H1 (cell line): ENCODE results near the gene TUBGCP3. TPM values are rescaled to one million over a fixed set of nuclear protein-coding genes. Genes with fewer than 3 reads are reported as not detected.

Experiments
- CTCF ChIA-PET: fragments of 300-600 bp; sonication (Branson Sonifier 250); formaldehyde crosslinking; loops from one replicate; lab custom pipeline; 2021; ENCODE audit not compliant: partially characterized antibody; lab: Charles Lee
- POLR2A ChIA-PET: fragments of 300-600 bp; sonication (Branson Sonifier 250); formaldehyde crosslinking; loops from one replicate; lab custom pipeline; 2021; ENCODE audit warnings: inconsistent platforms; ENCODE audit not compliant: partially characterized antibody; lab: Charles Lee
- DNase-seq, 2 experiments: peaks; one replicate each; pipeline versions ENCODE4 v3.0.0 to v3.0.0-alpha.2; 2010 to 2022; ENCODE audit warnings: low spot score in 2 of 2, low read depth in 1 of 2, mixed read lengths in 1 of 2
- FAIRE-seq: peaks from 2 replicates; lab custom pipeline; 2011; peaks lifted over from hg19 to GRCh38; lab: Jason Lieb, UNC
- H2AFZ ChIP-seq: 2 replicates; pipeline ENCODE4 v1.8.1; 2012; ENCODE audit warnings: low read length, inconsistent platforms
- H2AK5ac ChIP-seq: 2 replicates; pipeline ENCODE4 v1.6.1; 2013; ENCODE audit warnings: low read depth, low read length
- H2BK120ac ChIP-seq: replicated peaks from 2 replicates; pipeline ENCODE3; 2013; ENCODE audit warnings: low read depth, low read length, inconsistent platforms
- H2BK12ac ChIP-seq: 2 replicates; pipeline ENCODE4 v1.6.1; 2013; ENCODE audit warnings: low read depth, low read length
- H2BK15ac ChIP-seq: 2 replicates; pipeline ENCODE4 v1.6.1; 2013; ENCODE audit warnings: low read length
- H2BK20ac ChIP-seq: 2 replicates; pipeline ENCODE4 v1.6.1; 2013; ENCODE audit warnings: low read length
- H2BK5ac ChIP-seq: 2 replicates; pipeline ENCODE4 v1.6.1; 2013; ENCODE audit warnings: low read depth, low read length
- H3K14ac ChIP-seq: 2 replicates; pipeline ENCODE4 v1.6.1; 2013; ENCODE audit warnings: inconsistent platforms; ENCODE audit not compliant: insufficient read length
- H3K18ac ChIP-seq: 2 replicates; pipeline ENCODE4 v1.6.1; 2013; ENCODE audit warnings: low read length; ENCODE audit errors: extremely low read depth
- H3K23ac ChIP-seq: 2 replicates; pipeline ENCODE4 v1.6.1; 2013; ENCODE audit warnings: inconsistent platforms; ENCODE audit not compliant: insufficient read length
- H3K23me2 ChIP-seq: 2 replicates; pipeline ENCODE4 v1.6.1; 2013; ENCODE audit warnings: low read depth, low read length
- H3K27ac ChIP-seq: 2 replicates; pipeline ENCODE4 v1.6.1; 2011; ENCODE audit warnings: low read depth, low read length, inconsistent platforms
- H3K27me3 ChIP-seq, 4 experiments: replicated peaks in 1 of 4; 1 replicate in 1 of 4; 2 replicates in 3 of 4; pipeline versions ENCODE4 v1.6.1 to v1.8.1; 2011 to 2013; ENCODE audit warnings: low read length in 3 of 4, mild to moderate bottlenecking in 3 of 4, inconsistent platforms in 2 of 4, mixed read lengths in 2 of 4, moderate library complexity in 1 of 4; ENCODE audit not compliant: control insufficient read depth in 3 of 4, insufficient read depth in 3 of 4; ENCODE audit errors: extremely low read depth in 1 of 4
- H3K36me3 ChIP-seq, 4 experiments: 2 replicates each; pipeline versions ENCODE4 v1.6.1 to v1.8.1; 2011 to 2013; ENCODE audit warnings: mild to moderate bottlenecking in 4 of 4, low read length in 3 of 4, moderate library complexity in 2 of 4, control low read depth in 1 of 4, inconsistent platforms in 1 of 4; ENCODE audit not compliant: insufficient read depth in 4 of 4, control insufficient read depth in 2 of 4
- H3K4ac ChIP-seq: replicated peaks from 2 replicates; pipeline ENCODE3; 2013; ENCODE audit warnings: low read length, low read depth, mixed read lengths, inconsistent platforms; ENCODE audit not compliant: insufficient read length
- H3K4me1 ChIP-seq, 4 experiments: replicated peaks in 1 of 4; 1 replicate in 1 of 4; 2 replicates in 3 of 4; pipeline versions ENCODE4 v1.6.1 to v1.8.1; 2011 to 2013; ENCODE audit warnings: low read length in 3 of 4, inconsistent platforms in 2 of 4, mixed read lengths in 1 of 4; ENCODE audit not compliant: insufficient read depth in 4 of 4, control insufficient read depth in 3 of 4
- H3K4me2 ChIP-seq, 2 experiments: 2 replicates each; pipeline versions ENCODE4 v1.6.1 to v1.8.1; 2011 to 2013; ENCODE audit warnings: low read depth in 2 of 2, low read length in 2 of 2, control low read depth in 1 of 2, inconsistent platforms in 1 of 2, mild to moderate bottlenecking in 1 of 2; ENCODE audit not compliant: insufficient read depth in 1 of 2
- H3K4me3 ChIP-seq, 4 experiments: fragments of 200-600, 300-600 bp in 1 of 4; sonication (generic), shearing (Covaris generic), sonication (Bioruptor Twin) in 1 of 4; 2 replicates each; pipeline versions ENCODE4 v1.5.1 to v1.8.1; 2011 to 2016; ENCODE audit warnings: low read length in 4 of 4, low read depth in 3 of 4, control low read depth in 2 of 4, inconsistent platforms in 2 of 4, mild to moderate bottlenecking in 2 of 4, mixed read lengths in 1 of 4, moderate library complexity in 1 of 4; ENCODE audit not compliant: insufficient read depth in 2 of 4; ENCODE audit errors: extremely low read depth in 1 of 4
- H3K56ac ChIP-seq: replicated peaks from 2 replicates; pipeline ENCODE3; 2013; ENCODE audit warnings: low read depth, mild to moderate bottlenecking, mixed read lengths, low read length, inconsistent platforms; ENCODE audit not compliant: insufficient read length
- H3K79me1 ChIP-seq: 2 replicates; pipeline ENCODE4 v1.6.1; 2013; ENCODE audit warnings: low read depth, low read length, control low read depth
- H3K79me2 ChIP-seq, 2 experiments: 2 replicates each; pipeline versions ENCODE4 v1.6.1 to v1.8.1; 2012 to 2013; ENCODE audit warnings: low read length in 2 of 2, mild to moderate bottlenecking in 2 of 2, inconsistent platforms in 1 of 2; ENCODE audit not compliant: insufficient read depth in 2 of 2, control insufficient read depth in 1 of 2
- H3K9ac ChIP-seq, 4 experiments: replicated peaks in 1 of 4; 1 replicate in 1 of 4; 2 replicates in 3 of 4; pipeline versions ENCODE4 v1.6.1 to v1.8.1; 2011 to 2013; ENCODE audit warnings: low read depth in 3 of 4, low read length in 3 of 4, control low read depth in 2 of 4, mild to moderate bottlenecking in 2 of 4, moderate library complexity in 2 of 4, inconsistent platforms in 1 of 4; ENCODE audit errors: extremely low read depth in 1 of 4
- H3K9me3 ChIP-seq, 2 experiments: 2 replicates each; pipeline versions ENCODE4 v1.6.1 to v1.8.1; 2012 to 2013; ENCODE audit warnings: mild to moderate bottlenecking in 2 of 2, moderate library complexity in 2 of 2, control low read depth in 1 of 2, inconsistent platforms in 1 of 2, low read depth in 1 of 2, low read length in 1 of 2, mixed read lengths in 1 of 2; ENCODE audit not compliant: insufficient read depth in 2 of 2
- H4K20me1 ChIP-seq, 2 experiments: replicated peaks in 1 of 2; 2 replicates each; pipeline versions ENCODE3 to v1.8.1; 2011 to 2013; ENCODE audit warnings: inconsistent platforms in 2 of 2, low read length in 2 of 2, mild to moderate bottlenecking in 1 of 2; ENCODE audit not compliant: insufficient read depth in 2 of 2, control insufficient read depth in 1 of 2
- H4K5ac ChIP-seq: 2 replicates; pipeline ENCODE4 v1.6.1; 2013; ENCODE audit warnings: low read length, low read depth, mixed read lengths, inconsistent platforms; ENCODE audit not compliant: insufficient read length
- H4K8ac ChIP-seq: 2 replicates; pipeline ENCODE4 v1.8.0; 2013; ENCODE audit warnings: mild to moderate bottlenecking, moderate library complexity, low read length, inconsistent platforms; ENCODE audit not compliant: insufficient read depth; ENCODE audit errors: extremely low read depth
- H4K91ac ChIP-seq: replicated peaks from 2 replicates; pipeline ENCODE3; 2013; ENCODE audit warnings: low read length, mixed read lengths, inconsistent platforms; ENCODE audit not compliant: insufficient read length
- EZH2 ChIP-seq: fragments of 200-600 bp; sonication (generic); IDR thresholded peaks from 2 replicates; pipeline ENCODE4 v1.7.1; 2012; ENCODE audit warnings: low read depth, mild to moderate bottlenecking, moderate library complexity, low read length, inconsistent platforms; ENCODE audit not compliant: severe bottlenecking
- GTF2F1 ChIP-seq: IDR thresholded peaks from 2 replicates; pipeline ENCODE4 v1.6.1; 2012; ENCODE audit warnings: low read depth, low read length, improper control_type of control experiment, borderline replicate concordance
- SP1 ChIP-seq: IDR thresholded peaks from 2 replicates; pipeline ENCODE4 v1.6.1; 2011; ENCODE audit warnings: low read depth, low read length
- TCF12 ChIP-seq: IDR thresholded peaks from 2 replicates; pipeline ENCODE4 v1.6.1; 2011; ENCODE audit warnings: low read depth, mild to moderate bottlenecking, low read length
- WGBS, 2 experiments: shearing (Covaris generic) in 1 of 2; methylation state at CpG; one replicate each; pipeline versions ENCODE4 v1.1.6 to v1.1.7; 2013 to 2015; ENCODE audit warnings: low lambda C conversion rate in 2 of 2, mixed read lengths in 2 of 2, inconsistent platforms in 1 of 2, low coverage in 1 of 2, missing lambda C conversion rate in 1 of 2; ENCODE audit not compliant: insufficient replicate concordance in 2 of 2, insufficient coverage in 1 of 2, insufficient read length in 1 of 2; ENCODE audit errors: extremely low coverage in 1 of 2, missing lambda C conversion rate in 1 of 2; 5-methylcytosine and 5-hydroxymethylcytosine counted together
- polyA plus RNA-seq, 7 experiments: library from polyadenylated mRNA; depleted of rRNA in 3 of 7; stranded (reverse) in 5 of 7; unstranded in 2 of 7; fragments of >200 nt in 5 of 7; fragments of 200-250 nt in 2 of 7; gene quantifications; 1 replicate in 5 of 7; 2 replicates in 1 of 7; 4 replicates in 1 of 7; pipeline versions ENCODE4 v1.2.1 to v1.2.3, GENCODE V29; 2011 to 2013; ENCODE audit warnings: missing spikeins in 2 of 7, mixed read lengths in 2 of 7
- total RNA-seq: library from RNA; stranded (reverse); fragmentation: NEBNext Ultra II Directional; extraction: Animal tissue kit (Norgen Biotek cat#: 25700); gene quantifications from 2 replicates; pipeline ENCODE4 v1.2.1, GENCODE V29; 2021

TUBGCP3 gene
- total and polyA plus RNA-seq, 2 of the 8 experiments (the other 6 are each of a cell fraction or from before 2014, with no cell fraction given), result 27.0 to 31.7 TPM

DNA sequence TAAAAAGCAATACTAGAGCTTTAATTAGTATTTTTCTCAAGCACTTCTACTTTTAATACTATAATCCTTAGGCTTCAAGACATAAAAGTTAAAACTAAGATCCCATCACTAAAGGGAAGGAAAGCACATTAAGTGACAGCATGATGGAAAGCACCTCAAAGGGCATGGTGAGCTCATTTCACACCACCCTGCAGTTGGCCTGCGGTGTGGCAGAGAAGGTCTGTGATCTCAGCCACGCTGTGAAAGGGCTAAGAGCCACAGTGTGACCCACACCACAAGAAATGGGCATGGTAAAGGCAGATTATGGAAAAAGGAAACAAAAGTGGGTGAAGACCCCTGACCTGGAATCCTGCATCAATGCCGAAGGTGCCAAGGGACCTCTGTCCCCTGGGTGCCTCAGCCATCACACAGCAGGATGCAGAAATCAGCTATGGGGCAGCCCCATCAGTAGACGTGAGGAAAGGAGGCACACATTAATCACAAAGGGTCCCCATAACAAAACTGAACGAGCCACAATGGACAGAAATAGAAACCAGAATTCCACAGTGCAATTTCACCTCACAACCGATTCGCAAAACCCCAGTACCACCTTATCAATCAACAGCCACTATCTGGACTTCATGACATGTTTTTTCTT lies 33.6 kb downstream of the TUBGCP3 start:
- 86% methylated on average over 7 of the region's 7 CpGs; no CpG with 5 or more reads in 1 of the 2 experiments for WGBS, 2 experiments
- Histone ChIP-seq H3K79me2 (no peaks in the 10 kb centered on the region), H3K36me3 (peaks cover 12 to 50% (median 37%) of the 10 kb centered on the region in 4 experiments; a peak in 7 of 8 replicates)

More for the DNA sequence above, 33.6 kb downstream of the TUBGCP3 start:
- H2BK20ac ChIP-seq, result no peak overlapping the region
- no peak overlapping the region for H2AK5ac ChIP-seq
- H3K4me3 ChIP-seq, result no peak overlapping the region
- H3K18ac ChIP-seq, result no peak overlapping the region
- no peak overlapping the region for H4K5ac ChIP-seq
- H3K27me3 ChIP-seq, result no peaks in the 10 kb centered on the region
- H3K27ac ChIP-seq, result no peak overlapping the region
- no peak for DNase-seq
- no peak overlapping the region for H3K56ac ChIP-seq
- peaks cover 0 to 7% of the 10 kb centered on the region in 2 experiments for H4K20me1 ChIP-seq
- H2BK15ac ChIP-seq, result no peak overlapping the region
- H3K4ac ChIP-seq, result no peak overlapping the region
- no peak overlapping the region for H3K23ac ChIP-seq
- no peak overlapping the region for H4K8ac ChIP-seq
- TF ChIP-seq EZH2 (no peak), TCF12 (no peak), GTF2F1 (no peak), SP1 (no peak)
- H3K4me2 ChIP-seq, result no peak overlapping the region
- no peak overlapping the region for H2BK12ac ChIP-seq
- POLR2A ChIA-PET, result interaction anchor here (1.2 kb wide), 2 partner anchors 9 to 12 kb away, joined by 3 to 4 read pairs; no protein-coding TSS in a partner anchor
- H2AFZ ChIP-seq, result no peak overlapping the region
- CTCF ChIA-PET, result interaction anchor here (0.8 kb wide), 1 partner anchor 319 kb away, joined by 3 read pairs; no protein-coding TSS in a partner anchor
- peaks cover 2% of the 10 kb centered on the region; the same call in 1 of the 2 replicates for H3K23me2 ChIP-seq
- no peak overlapping the region for H2BK5ac ChIP-seq
- H3K4me1 ChIP-seq, result peaks cover 0 to 3% (median 0%) of the 10 kb centered on the region in 4 experiments; a peak in 1 of 7 replicates
- H3K79me1 ChIP-seq, result no peaks in the 10 kb centered on the region; the same call in 1 of the 2 replicates
- FAIRE-seq, result no peak
- no peak overlapping the region for H3K9ac ChIP-seq
- H3K14ac ChIP-seq, result no peak overlapping the region
- no peak overlapping the region for H4K91ac ChIP-seq
- no peaks in the 10 kb centered on the region for H3K9me3 ChIP-seq
- no peak overlapping the region for H2BK120ac ChIP-seq
